K562 (cell line): ENCODE measurements around the gene DCPS.

Experiments used
- EGR1 ChIP-seq: fragments of 450-650 bp; conservative IDR thresholded peaks from 2 replicates; pipeline ENCODE4 v1.6.1; 2017; ENCODE audit warnings: mild to moderate bottlenecking
- NR2C2 ChIP-seq, 2 experiments: fragments of 200-800 bp in 1 of 2; sonication (Bioruptor generic) in 1 of 2; sonication (generic) in 1 of 2; formaldehyde crosslinking in 1 of 2; IDR thresholded peaks; 2 replicates each; pipeline versions ENCODE4 v1.6.1 to v1.8.0; 2016 to 2022; ENCODE audit warnings: mild to moderate bottlenecking in 1 of 2, missing compliant biosample characterization in 1 of 2, missing genetic modification characterization in 1 of 2, missing genetic modification reagents in 1 of 2
- OTX1 ChIP-seq: fragments of 450-650 bp; formaldehyde crosslinking; IDR thresholded peaks from 2 replicates; pipeline ENCODE4 v1.4.0; 2022; ENCODE audit warnings: mild to moderate bottlenecking
- PHB ChIP-seq: fragments of 250-450 bp; sonication (Bioruptor Pico); IDR thresholded peaks from 2 replicates; pipeline ENCODE4 v1.5.0; 2021
- ZNF764 ChIP-seq: fragments of 250-450 bp; sonication (Bioruptor Pico); IDR thresholded peaks from 2 replicates; pipeline ENCODE4 v1.4.0; 2020; ENCODE audit warnings: low read depth, mild to moderate bottlenecking, moderate library complexity

- no peak for TF ChIP-seq NR2C2 (CRISPR knock-in tag; IDR thresholded peaks at IDR 0.05)
- no peak for TF ChIP-seq NR2C2 (tag; IDR thresholded peaks at IDR 0.05)
- no peak for TF ChIP-seq OTX1 (CRISPR knock-in tag)
- no peak for TF ChIP-seq ZNF764 (CRISPR knock-in tag)
- TF ChIP-seq PHB (CRISPR knock-in tag), result no peak
- no peak for TF ChIP-seq EGR1
Measured at GRCh38 chr11:126254819-126255218, 49.0 kb upstream of the DCPS start.
